ENCODE data around the gene NTM. TPM values are rescaled to one million over a fixed set of nuclear protein-coding genes. Genes with fewer than 3 reads are reported as not detected.

NTM gene
- total and polyA plus RNA-seq, 12 donors, result 0.26 to 11.5 (median 4.0) TPM

GRCh38 chr11:132226522-132226921 lies 856.1 kb downstream of the NTM start:
- intact Hi-C loops (cut with DNase I), result no loop called here
- DNase-seq, result no peak
- H3K27me3 ChIP-seq, result no peaks in the 10 kb centered on the region
- H3K36me3 ChIP-seq (replicated peaks in 1 of 2), result no peaks in the 10 kb centered on the region
- no peak for TF ChIP-seq CTCF (IDR thresholded peaks at IDR 0.05)
- no peak for TF ChIP-seq POLR2A (IDR thresholded peaks at IDR 0.05)
- no peak overlapping the region for H3K4me3 ChIP-seq
- no peaks in the 10 kb centered on the region for H3K9me3 ChIP-seq (replicated peaks in 1 of 3)
- H3K4me1 ChIP-seq (replicated peaks in 1 of 2), result no peaks in the 10 kb centered on the region
- WGBS, 4 donors, result 82 to 90% (median 86%) methylated on average over 4 of the region's 4 CpGs
- no peak overlapping the region for H3K27ac ChIP-seq

GRCh38 chr11:132228746-132229325 lies 858.4 kb downstream of the NTM start:
- DNase-seq, result no peak
- Histone ChIP-seq H3K9me3 (replicated peaks in 1 of 3) (no peaks in the 10 kb centered on the region), H3K27me3 (no peaks in the 10 kb centered on the region), H3K4me1 (replicated peaks in 1 of 2) (no peaks in the 10 kb centered on the region), H3K4me3 (no peak overlapping the region), H3K27ac (no peak overlapping the region), H3K36me3 (replicated peaks in 1 of 2) (no peaks in the 10 kb centered on the region)
- TF ChIP-seq CTCF (IDR thresholded peaks at IDR 0.05), result no peak
- TF ChIP-seq POLR2A (IDR thresholded peaks at IDR 0.05), result no peak
- intact Hi-C loops (cut with DNase I), result no loop called here
- WGBS, 4 donors, result 86 to 93% (median 87%) methylated on average over 11 of the region's 11 CpGs

GRCh38 chr11:132231656-132232347 lies 861.4 kb downstream of the NTM start:
- intact Hi-C loops (cut with DNase I), result no loop called here
- no peak for DNase-seq
- Histone ChIP-seq H3K4me3 (no peak overlapping the region), H3K27me3 (no peaks in the 10 kb centered on the region), H3K9me3 (replicated peaks in 1 of 3) (no peaks in the 10 kb centered on the region), H3K4me1 (replicated peaks in 1 of 2) (no peaks in the 10 kb centered on the region), H3K27ac (no peak overlapping the region), H3K36me3 (replicated peaks in 1 of 2) (no peaks in the 10 kb centered on the region)
- 64 to 74% (median 69%) methylated on average over 13 of the region's 13 CpGs for WGBS, 4 donors
- TF ChIP-seq POLR2A (IDR thresholded peaks at IDR 0.05), result no peak
- no peak for TF ChIP-seq CTCF (IDR thresholded peaks at IDR 0.05)

- no peak for TF ChIP-seq CTCF (IDR thresholded peaks at IDR 0.05)
- no peak for TF ChIP-seq POLR2A (IDR thresholded peaks at IDR 0.05)
- Histone ChIP-seq H3K4me1 (replicated peaks in 1 of 2) (no peaks in the 10 kb centered on the region), H3K36me3 (replicated peaks in 1 of 2) (no peaks in the 10 kb centered on the region), H3K27ac (no peak overlapping the region), H3K27me3 (no peaks in the 10 kb centered on the region), H3K4me3 (no peak overlapping the region), H3K9me3 (replicated peaks in 1 of 3) (no peaks in the 10 kb centered on the region)
- WGBS, 4 donors, result 73 to 85% (median 78%) methylated on average over 4 of the region's 4 CpGs
- intact Hi-C loops (cut with DNase I), result no loop called here
- no peak for DNase-seq
Measured at GRCh38 chr11:132234878-132235277, 864.5 kb downstream of the NTM start.

All from adrenal gland (tissue), 12 donors.